ENCODE measurements around the gene ZNF143.

The ZNF143 gene

GRCh38 chr11:9576701-9577381, 116.0 kb downstream of the ZNF143 start:
- DNase-seq = no peak

GRCh38 chr11:9577556-9577955, 116.7 kb downstream of the ZNF143 start:
- no peak for DNase-seq

All from cerebellar nuclear complex (tissue), 1 donor.